Erythroblast (primary cell): ENCODE data around the gene KIF26B.

ENCODE experiments used
- DNase-seq, 2 experiments: peaks; one replicate each; lab custom pipeline; 2025; lab: John Stamatoyannopoulos, UW
- GATA1 ChIP-seq: IDR thresholded peaks from 2 replicates; pipeline ENCODE4 v1.6.1; 2011; ENCODE audit warnings: low read depth, mild to moderate bottlenecking, control low read depth, low read length, moderate library complexity
- POLR2A ChIP-seq: IDR thresholded peaks from 2 replicates; pipeline ENCODE4 v1.6.1; 2011; ENCODE audit warnings: mild to moderate bottlenecking, low read length

KIF26B gene

DNA sequence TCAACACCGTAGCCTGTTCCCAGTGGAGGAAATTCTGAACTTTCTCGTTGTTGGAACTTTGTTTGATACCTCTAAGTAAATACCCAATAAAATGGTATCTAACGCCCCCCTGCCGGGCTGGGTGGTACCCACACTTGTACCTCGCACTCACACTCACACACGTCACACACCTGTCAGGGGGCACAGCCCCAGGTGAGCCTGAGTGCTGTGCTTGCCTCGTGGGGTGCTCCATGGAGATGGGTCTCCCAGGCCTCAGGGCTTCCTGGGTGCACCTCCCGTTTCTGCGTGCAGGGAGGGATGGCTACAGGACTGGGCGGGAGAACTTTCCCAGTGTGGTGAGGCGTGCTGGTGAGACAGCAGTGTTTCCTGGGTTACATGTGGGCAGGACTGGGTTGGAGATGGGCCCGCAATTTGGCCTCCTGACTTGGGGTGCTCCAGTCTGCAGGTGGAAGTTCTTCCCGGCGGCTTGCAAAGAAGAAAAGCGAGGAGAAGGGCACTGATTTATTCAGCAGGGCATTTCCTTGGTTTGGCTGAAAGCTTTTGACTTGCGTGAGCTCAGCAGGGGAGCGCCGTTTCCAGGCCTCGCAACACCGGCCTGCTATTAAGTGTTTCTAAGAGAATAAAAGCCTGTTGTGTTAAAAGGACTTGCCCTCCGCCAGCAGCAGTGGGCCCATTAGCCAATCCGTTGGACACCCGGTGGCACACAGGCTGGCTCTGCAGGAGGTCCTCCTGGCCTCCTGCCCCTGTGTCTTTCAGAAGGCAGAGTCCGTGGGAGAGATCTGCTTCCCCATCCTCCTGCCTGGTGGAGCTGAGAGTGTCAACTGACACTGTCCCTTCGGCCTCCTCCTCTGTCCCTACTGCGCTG, 79.7 kb downstream of the KIF26B start:
- no peak for TF ChIP-seq POLR2A
- no peak for TF ChIP-seq GATA1
- no peak for DNase-seq

DNA sequence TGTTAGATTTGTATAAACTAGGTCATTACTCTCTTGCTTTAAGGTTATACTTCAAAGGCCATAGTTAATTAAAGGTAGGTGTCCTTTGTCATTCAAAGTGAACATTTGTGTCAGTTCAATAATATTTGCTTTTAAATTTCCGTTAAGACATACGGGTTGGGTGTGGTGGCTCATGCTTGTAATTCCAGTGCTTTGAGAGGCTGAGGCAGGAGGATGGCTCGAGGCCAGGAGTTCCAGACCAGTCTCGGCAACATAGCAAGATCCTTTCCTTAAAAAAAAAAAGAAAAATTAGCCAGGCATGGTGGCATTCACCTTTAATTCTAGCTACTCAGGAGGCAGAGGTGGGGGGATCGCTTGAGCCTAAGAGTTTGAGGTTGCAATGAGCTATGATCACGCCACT, 80.4 kb downstream of the KIF26B start:
- TF ChIP-seq POLR2A (no peak), GATA1 (no peak)
- no peak for DNase-seq

DNA sequence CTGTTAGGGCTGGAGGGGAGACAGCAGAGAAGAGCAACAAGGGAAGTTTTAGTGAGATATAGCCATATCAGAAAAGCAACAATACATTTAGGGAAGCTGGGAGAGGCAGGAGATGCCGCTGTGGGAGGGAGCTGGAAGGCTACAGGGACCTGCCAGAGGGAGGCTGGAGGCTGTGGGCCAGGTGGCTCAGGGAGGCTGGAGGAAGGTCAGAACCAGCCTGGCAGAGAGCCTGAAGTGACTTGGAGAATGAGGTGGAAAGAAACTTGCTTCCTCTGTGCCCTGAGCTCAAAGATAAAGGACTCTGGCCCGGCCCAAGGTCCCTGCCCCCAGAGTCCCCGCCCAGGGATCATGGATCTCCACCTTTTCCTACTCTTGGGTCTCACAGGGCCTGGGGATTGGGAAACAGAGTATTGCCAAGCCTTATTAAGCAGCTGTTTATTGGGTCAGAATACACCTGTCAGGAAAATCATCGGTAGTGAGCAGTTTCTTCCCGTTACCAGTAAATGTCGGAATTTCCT, 85.9 kb downstream of the KIF26B start:
- TF ChIP-seq GATA1, result no peak
- no peak for TF ChIP-seq POLR2A
- DNase-seq, result no peak

DNA sequence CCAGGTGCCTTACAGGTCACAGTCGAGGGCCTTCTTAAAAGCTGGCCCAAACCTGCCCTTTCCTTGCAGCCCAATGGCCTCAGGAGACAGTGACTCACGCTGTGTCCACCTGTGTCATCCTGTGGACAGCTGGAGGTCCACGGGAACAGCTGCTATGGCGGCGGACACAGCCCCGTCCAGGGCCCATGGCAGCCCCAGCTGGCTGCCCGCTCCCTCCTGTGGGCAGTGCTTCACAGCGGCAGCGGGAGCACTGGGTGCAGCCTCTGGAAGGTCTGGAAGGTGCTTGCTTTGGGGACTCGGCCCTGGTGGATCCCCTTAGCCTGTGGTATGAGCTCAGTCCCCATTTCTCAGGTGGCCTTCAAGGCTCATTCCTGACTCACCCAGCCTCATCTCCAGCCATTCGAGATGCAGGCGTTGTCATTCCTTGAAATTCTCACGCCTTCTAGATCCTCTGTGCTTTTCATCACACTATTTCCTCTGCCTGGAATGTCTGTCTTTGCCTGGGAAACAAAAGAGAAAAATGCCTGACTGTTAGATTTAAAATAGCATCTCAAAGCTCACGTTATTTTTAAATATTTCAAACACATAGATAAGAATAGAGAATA, 86.8 kb downstream of the KIF26B start:
- TF ChIP-seq GATA1, result no peak
- TF ChIP-seq POLR2A, result no peak
- DNase-seq, result no peak

DNA sequence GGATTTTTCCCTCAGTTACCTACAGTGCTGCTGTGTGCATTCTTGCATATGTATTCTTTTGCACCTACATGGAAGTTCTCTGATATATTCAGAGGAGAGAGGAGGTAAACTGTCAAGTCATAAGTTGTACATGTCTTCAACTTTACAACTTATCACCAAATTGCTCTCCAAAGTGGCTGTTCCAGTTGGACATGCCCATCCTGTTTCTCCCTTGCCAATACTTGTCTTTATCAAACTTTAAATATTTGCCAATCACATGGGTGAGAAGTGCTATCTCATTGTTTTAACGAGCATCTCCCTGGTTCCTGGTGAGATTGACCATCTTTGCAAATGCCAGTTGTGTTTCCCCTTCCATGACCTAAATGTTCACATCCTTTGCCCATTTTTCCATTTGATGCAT, 88.2 kb downstream of the KIF26B start:
- TF ChIP-seq POLR2A, result no peak
- DNase-seq, result no peak

DNA sequence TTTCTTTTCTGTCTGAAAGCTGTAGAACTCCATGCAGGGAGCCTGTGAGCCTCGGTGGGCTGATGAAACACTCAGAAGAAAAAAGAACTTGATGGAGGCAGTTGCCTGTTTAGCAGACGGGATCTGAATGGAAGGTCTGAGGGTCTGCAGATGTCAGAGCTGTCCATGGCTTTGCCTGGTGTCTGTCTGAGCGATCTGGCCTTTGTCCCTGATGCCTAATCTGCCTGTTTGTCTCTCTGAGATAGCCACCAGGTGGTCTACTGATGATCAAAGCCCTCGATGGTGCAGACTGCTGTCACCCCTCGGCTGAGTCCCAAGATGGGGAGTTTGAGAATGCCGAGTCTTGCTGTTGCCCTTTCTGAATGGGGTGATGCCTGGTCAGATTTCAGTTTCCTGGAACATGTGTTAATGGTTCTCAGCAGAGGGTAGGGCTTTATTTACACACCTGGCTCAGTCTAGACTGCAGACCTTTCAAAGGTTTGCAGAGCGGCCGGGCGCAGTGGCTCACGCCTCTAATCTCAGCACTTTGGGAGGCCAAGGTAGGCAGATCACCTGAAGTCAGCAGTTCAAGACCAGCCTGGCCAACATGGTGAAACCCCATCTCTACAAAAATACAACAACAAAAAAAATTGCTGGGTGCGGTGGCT, 90.4 kb downstream of the KIF26B start:
- DNase-seq, result no peak
- TF ChIP-seq GATA1 (no peak), POLR2A (no peak)

DNA sequence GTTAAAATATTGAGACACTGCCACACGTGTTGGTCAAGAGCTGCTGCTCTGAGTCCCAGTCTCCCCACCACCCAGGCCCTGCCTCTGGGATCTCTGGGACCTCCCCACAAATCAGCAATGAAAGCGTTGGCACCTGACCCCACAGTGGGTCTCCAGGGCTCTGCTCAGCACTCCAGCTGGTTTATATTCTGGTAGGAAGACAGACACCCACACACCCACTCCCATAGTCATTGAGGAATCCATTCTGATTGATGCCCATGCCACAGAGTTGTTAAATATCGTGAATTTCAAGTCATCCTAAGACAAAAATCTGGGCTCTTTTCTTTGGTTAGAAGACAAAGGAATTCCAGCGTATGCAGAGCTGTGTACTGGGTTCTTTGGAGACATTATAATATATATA, 91.6 kb downstream of the KIF26B start:
- DNase-seq, result no peak
- TF ChIP-seq POLR2A (no peak), GATA1 (no peak)

DNA sequence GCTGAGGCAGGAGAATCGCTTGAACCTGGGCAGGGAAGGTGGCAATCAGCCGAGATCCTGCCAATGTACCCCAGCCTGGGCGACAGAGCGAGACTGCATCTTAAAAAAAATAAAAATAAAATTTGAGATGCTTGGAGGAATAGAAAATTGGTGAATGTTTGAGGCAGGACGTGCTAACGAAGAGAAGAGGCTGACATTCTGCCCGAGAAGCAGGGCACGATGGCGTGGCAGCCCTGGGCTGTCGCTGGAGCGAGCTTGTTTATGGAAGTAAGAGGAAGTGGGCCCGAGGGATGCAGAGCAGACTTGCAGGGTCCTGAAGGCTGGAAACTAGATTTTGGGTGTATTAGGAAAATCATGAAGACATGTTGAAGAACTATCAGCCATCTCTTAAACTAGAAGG, 92.6 kb downstream of the KIF26B start:
- TF ChIP-seq GATA1, result no peak
- TF ChIP-seq POLR2A, result no peak
- DNase-seq, result no peak

DNA sequence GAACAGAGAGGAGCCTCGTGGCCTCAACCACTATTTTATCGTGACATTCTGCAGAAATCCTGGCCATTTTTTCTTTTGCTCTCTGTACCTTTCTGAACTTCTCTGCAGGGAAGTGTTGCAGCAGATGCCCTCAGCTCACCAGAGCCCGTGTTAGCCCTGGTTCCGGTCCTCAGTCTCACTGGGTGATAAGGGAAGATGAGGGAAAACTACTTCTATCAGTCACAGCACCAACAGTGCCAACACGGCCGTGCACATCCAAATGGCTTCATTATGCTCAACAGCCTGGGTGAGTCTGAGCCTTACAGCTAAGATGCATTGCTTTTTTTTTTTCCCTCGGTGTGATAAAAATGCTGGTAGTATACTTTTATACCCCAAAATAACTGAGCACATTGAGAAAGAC, 93.0 kb downstream of the KIF26B start:
- no peak for TF ChIP-seq GATA1
- no peak for TF ChIP-seq POLR2A

DNA sequence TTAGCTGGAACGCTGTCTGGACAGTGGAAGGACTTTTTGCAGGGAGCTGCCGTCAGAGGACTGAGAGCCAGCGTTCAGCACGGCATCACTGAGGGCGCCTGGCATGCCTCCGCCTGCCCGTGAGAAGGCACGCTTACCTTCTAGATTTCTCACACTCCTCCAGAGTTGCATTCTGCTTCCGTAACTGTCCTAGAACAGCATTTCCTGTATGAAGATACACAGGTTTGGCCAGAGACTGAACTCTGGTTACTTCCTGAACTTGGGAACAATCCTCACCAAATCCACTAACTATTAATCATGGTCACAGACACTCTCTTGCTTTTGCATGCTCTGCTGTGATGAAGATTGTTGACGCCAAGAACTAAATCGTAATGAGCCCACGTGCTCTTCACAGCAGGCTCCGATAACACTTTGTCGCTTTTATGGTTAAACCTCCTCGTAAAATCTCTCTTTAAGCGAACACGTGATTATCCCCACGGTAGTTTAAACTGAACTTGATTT, 93.5 kb downstream of the KIF26B start:
- TF ChIP-seq GATA1, result no peak
- TF ChIP-seq POLR2A, result no peak
- DNase-seq, result no peak

More for the DNA sequence above, 93.0 kb downstream of the KIF26B start:
- DNase-seq, result no peak

DNA sequence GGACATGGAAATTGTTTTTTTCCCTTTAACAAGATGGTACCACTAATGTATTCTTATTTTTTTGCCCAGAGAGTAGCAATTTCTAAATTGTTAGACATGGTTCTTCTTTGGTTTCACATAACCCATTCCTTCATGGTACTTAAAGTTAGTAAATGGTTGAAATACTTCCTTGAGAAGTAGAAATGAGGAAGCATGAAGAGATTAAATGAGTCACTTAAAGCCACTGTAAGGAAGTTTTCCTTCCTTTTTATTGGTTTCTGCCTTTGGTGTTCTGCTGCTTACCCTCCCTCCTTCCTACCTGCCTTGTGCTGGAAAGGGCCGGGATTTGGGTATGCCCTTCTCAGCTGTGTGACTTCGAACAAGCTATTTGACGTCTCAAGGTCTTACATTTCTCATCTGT, 101.0 kb downstream of the KIF26B start:
- no peak for TF ChIP-seq POLR2A
- no peak for TF ChIP-seq GATA1
- no peak for DNase-seq

DNA sequence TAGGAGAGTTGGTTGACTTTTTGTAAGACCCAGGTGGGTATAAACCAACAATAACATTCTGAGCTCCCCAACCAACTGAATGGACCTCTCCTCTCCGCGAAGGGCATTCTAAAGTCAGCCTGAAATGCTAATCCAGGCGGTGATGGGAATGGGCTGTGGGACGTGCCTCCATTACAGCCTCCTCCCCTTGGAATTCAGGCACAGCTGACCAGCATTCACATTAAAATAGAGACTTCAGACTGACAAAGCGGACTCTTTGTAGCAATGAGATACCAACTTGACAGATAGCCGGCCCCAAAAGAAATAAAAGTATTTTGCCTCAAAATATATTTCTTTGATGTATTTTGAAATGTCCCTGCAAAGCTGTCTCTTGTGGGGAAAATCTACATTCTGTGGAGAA, 101.7 kb downstream of the KIF26B start:
- no peak for TF ChIP-seq POLR2A
- no peak for TF ChIP-seq GATA1
- DNase-seq, result no peak

DNA sequence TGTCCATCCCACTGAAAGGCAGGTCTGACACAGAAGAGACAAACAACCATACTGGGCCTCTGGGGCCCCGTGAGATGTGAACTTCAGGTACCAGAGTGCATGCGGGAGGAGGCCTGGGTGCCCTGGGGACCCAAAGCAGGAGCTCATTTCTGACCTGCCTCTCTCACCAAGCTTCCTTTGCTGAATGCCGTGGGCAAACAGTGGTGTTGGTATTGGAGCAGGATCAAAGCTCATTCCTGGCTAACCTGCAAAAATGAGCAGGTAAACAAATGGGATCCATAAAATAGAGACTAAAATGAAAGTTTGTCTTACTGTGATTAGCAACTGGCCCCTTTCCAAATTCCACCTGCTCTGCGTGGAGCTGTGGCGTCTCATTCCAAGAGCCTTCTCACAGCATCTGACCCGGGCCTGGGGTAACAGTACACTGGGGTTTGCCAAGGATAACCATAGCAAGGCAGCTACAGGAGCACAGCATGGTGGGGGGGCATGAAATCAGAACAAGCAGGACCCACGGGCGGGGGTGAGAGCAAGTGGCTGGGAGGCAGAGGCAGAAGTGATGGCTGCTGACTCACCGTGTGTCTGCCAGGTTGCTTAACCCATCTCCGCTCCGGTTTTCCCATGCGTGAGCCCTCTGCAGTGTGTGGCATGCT, 103.6 kb downstream of the KIF26B start:
- no peak for DNase-seq
- TF ChIP-seq GATA1 (no peak), POLR2A (no peak)
